GM10266 (cell line): ENCODE data around the gene FBP1.

Experiments
- DNase-seq: peaks from one replicate; pipeline ENCODE4 v3.0.0; 2012; ENCODE audit errors: extremely low spot score
- TF ChIP-seq, protein P1 (sequence below): IDR thresholded peaks from 2 replicates; pipeline ENCODE4 v1.5.1; 2012; ENCODE audit warnings: mild to moderate bottlenecking, low read depth; ENCODE audit not compliant: control insufficient read depth, insufficient read depth; ENCODE audit errors: missing control alignments

The FBP1 gene

DNA sequence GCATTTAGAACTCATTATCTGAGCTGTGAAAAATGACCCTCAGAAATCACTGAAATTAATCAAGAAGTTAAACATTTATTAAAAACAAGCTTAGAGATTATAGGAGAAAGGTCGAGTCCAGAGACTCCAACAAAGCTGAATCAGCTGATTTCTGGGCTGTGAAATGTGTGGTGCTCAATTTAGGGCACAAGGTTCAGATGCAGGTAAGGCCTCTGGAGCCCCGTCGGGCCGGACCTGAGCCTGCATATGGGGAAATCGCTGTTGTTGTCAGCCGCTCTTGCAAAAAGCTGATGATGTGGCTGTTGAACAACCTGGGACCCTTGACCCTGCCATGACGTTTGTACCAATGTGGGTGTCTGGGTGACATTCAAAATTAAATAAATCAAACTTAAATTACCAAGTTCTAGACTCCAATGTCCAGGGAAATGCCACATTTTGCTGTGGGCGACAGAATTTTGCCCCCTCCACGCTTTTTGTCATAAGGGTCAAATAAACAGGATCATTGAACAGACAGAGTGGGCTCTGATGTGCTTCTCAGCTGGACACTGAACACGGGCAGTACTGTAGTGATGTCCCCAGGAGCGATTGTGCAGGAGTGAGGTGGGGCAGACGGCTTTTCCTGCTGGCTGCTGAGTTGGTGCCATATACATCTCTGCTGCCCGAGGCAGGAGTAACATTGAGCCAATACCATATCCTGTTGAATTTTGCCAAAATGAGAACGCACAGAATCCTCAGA is 27.2 kb upstream of the FBP1 start:
- TF ChIP-seq, protein P1, sequence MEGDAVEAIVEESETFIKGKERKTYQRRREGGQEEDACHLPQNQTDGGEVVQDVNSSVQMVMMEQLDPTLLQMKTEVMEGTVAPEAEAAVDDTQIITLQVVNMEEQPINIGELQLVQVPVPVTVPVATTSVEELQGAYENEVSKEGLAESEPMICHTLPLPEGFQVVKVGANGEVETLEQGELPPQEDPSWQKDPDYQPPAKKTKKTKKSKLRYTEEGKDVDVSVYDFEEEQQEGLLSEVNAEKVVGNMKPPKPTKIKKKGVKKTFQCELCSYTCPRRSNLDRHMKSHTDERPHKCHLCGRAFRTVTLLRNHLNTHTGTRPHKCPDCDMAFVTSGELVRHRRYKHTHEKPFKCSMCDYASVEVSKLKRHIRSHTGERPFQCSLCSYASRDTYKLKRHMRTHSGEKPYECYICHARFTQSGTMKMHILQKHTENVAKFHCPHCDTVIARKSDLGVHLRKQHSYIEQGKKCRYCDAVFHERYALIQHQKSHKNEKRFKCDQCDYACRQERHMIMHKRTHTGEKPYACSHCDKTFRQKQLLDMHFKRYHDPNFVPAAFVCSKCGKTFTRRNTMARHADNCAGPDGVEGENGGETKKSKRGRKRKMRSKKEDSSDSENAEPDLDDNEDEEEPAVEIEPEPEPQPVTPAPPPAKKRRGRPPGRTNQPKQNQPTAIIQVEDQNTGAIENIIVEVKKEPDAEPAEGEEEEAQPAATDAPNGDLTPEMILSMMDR: no peak
- DNase-seq: no peak

DNA sequence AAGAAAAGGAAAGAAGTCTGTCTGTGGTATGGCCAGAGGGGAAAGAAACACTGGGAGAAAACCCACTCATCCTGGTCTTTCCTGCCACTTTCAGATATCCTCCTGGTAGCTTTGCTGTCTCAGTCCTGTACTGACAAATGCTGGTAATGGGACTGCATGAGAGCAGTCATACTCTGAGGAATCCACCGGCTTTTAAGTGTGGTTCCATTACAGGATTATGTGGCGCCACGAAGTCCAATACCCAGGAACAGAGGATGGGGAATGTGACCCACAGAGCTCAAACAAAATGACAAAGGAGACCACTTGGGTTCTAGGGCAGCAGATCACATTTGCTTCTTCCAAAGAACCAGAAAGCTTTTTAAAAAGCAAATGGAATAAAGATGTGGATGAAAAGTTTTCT is 26.3 kb upstream of the FBP1 start:
- DNase-seq: no peak
- TF ChIP-seq, protein P1: no peak

DNA sequence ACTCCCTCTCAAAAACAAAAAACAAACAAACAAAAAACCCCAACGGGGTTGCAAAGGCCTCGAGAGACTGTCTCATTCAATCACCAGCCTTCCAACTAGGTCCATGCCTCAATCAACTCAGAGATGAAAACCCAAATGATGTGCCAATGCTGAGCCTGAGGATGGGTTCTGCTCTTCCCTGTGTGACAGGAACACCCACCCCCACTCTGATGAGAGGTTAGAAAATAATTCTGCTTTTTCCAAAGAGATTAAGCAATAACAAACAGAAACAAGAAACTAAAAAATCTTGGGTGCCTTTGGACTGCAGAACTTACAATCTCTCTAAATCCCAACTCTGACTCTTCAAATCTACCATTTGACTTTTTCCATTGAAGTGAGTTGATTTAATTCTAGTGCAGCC is 25.5 kb upstream of the FBP1 start:
- DNase-seq: no peak
- TF ChIP-seq, protein P1: no peak

DNA sequence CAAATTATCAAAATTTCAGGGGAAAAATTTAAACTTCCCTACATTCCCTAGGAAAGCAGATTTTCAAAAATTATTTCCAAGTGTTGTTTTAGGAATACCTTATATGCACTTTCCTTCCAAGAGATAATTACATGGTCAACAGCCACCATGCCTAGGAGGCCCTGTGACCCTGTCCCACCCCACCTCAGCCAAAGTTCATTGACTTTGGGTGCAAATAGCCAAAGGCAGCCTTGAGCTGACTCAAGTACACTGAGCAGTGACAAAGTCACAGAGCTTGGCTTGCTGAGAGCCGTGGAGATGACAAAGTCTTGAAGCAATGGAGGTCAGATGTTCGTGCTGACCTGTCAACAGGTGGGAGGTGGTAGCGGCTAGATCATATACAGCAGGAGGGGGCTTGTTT is 24.3 kb upstream of the FBP1 start:
- DNase-seq: no peak

DNA sequence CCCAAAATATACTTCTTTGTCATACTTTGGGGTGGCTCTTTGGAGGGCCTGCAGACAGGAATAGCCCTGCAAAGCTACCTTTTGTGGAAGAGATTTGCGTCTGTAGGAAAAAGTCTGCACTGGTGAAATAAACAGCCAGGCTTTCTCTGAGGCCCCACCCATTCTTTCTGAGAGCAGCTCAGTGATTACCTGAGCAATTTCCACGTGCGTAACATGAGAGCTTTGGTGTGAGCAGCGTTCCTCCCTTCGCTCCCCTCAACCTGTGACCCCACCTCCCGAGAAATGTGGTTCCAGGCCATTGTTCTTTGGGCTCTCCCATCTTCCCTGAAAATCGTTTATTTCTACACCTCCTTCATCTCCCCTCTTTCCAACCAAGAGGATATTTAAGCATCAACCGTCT is 23.8 kb upstream of the FBP1 start:
- DNase-seq: no peak
- TF ChIP-seq, protein P1: no peak

More for the DNA sequence above, 24.3 kb upstream of the FBP1 start:
- TF ChIP-seq, protein P1: no peak

DNA sequence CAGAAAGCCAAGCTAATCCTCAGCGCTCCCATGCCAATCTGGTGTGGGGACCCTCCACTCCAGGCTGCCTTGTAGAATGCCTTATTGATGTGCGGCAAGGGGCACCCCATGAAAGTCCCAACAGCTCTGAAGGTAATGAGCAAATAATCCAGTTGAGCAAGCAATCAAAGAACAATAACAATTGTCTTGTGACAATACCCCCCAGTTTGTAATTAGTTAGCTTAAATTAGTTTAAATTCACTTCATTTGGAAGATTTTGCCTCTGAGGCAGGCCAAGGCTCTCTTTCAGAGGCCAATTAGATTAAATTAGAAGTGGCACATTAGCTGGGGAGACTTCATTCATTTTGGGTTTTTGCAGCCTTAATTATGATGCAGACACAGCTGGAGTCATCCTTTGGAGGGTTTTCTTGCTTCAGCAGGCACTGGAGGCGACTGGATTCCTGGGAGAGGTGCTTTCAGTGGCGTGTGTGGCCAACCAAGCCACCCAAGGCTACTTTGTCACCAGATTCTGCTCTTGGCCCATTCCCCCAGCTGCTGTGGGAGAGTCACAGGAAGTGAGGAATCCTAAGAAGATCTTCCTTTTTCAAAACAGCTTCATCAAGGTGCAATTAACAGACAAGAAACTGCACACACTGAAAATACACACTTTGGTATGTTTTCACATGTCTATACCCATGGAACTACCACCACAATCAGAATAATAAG is 17.9 kb upstream of the FBP1 start:
- DNase-seq: no peak
- TF ChIP-seq, protein P1: no peak

DNA sequence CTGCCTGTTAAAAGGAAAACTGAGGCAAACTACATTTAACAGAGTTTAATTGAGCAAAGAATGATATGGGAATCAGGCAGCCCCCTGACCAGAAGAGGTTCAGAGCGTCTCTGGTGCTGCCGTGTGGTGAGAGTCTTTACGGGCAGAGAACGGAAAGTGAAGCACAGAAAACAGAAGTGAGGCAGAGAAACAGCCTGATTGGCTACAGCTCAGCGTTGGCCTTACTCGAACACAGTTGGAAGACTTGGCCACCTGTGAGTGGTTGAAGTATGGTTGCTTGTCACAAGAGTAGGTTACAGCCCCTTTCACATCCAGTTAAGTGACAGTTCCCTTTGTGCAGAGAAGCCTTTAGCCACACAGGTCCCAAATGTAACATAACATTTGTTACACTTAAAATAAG is 16.9 kb upstream of the FBP1 start:
- TF ChIP-seq, protein P1: no peak
- peak; percentile 72 for DNase-seq
